ENCODE data around the gene RSPO4.

- no peak for TF ChIP-seq CTCF (IDR thresholded peaks at IDR 0.05; ENCODE audit: borderline replicate concordance, extremely low read depth, low read length, poor library complexity, severe bottlenecking)
- no peak for TF ChIP-seq EZH2 (IDR thresholded peaks at IDR 0.05; ENCODE audit: borderline replicate concordance, low read depth, low read length, severe bottlenecking)
These were observed 85.3 kb downstream of the RSPO4 start for GRCh38 chr20:916825-917224.

Measured in DND-41 (cell line).